GM18498 (cell line): Measurements from ENCODE around the gene PBX3.

ENCODE experiments used
- ATAC-seq: cut with Tn5 transposase; IDR thresholded peaks from one replicate; pipeline ENCODE4 v1.9.1; 2021; ENCODE audit warnings: mild to moderate bottlenecking, moderate library complexity; ENCODE audit not compliant: unreplicated experiment

PBX3 gene

DNA sequence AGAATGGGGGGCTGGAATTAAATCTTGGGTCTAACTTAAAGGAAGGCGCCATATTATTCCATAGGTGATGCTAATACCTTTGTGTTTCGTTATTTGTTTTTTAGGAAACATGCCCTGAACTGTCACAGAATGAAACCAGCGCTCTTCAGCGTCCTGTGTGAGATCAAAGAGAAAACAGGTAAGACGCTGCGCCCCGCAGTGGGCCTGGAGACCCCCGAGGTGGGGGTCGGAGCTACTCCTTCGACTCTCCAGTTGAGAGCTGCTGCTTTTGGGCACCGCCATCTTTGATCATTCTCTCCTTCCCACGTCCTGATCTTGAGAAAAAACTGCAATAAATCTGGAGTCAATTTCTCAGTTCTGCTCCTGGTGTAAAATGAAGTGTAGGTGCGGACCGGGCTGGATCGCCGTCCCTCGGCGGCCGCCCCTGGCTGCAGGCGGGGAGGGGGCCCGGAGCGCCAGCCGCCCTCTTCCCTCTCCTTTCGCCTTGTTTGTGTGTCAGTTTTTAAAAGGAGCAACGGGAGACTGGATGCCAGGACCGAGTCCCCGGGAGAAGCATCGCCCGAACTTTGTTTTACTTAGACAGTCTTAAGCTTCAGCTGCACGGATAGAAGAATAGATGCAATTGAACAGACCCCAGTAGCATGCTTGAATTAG lies 1.4 kb downstream of the PBX3 start:
- ATAC-seq: no peak

DNA sequence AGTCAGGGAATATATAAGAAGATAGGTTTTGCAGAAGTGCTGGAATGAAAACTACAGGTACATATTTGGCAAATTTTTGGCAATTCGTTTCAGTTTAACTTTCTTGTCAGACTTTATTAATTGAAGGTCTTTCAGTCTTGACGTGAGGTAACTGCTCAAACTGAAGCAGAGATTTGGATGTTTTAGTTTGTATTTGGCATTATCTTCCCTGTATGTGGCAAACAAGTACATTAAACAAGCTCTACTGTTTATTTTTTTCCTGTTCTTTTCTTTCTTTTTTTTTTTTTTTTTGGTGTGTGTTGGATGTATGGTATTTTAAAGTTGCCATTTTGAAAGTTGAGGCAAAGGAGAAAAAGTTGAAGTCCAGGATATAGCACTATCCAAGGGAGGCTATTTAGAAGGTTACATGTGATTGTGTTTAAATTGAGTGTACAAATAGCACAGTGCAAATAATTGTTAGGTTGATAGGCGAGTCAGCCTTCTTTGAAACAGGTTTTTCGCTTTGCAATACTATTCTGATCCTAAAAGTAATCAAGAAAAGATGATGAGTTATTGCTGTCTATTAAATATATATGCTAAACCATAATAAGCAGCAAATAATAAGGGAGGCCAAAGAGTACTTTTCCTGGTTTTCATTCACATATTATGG lies 2.2 kb downstream of the PBX3 start:
- no peak for ATAC-seq

DNA sequence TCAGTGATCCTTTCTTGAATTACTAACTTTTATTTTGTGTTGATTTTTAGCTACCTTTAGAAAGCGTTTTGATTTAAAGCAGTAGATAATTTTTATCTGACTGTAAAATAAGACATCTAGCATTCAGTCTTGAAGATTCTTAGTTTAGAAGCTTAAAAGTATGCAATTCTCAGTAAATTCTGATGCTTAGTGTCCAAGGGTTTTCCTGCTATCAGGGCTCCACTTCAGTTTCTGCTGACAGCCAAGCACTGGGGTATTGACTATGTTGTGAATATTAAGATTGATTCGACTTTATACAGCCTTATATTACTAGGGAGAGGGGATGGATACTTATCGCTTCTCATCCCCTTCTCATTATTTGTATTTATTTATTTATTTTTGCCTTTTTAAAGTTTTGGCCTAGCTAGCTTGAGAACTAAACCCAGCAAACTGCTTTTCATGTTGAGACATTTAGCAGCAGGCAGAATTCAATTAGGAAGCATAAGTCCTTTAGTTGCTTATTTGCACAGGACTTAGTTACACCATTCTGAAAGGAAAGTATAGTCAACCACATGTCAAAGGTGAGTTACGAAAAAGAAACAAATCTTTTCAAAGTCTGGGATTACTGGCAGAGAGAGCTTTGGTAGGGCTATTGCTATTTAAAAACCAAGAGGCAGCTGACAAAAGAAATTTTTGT lies 2.9 kb downstream of the PBX3 start:
- no peak for ATAC-seq

DNA sequence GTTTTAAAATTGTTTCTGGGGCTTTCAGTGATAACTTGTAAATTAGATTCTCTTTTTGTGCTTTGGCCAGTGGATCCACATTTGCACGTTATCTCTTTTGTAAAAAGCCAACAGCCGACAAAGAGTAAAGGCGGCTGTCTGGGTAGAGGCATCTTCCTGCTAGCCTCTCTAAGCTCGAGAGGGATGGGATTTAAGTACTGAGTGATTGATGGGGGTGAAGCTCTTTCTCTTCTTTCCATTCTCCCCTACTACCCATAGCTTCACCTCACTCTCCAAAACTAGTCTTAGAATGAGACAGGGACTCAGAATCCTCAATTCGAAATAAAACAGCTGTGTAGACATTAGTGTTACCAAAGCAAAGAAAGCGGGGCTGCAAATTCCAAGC lies 3.4 kb downstream of the PBX3 start:
- no peak for ATAC-seq

DNA sequence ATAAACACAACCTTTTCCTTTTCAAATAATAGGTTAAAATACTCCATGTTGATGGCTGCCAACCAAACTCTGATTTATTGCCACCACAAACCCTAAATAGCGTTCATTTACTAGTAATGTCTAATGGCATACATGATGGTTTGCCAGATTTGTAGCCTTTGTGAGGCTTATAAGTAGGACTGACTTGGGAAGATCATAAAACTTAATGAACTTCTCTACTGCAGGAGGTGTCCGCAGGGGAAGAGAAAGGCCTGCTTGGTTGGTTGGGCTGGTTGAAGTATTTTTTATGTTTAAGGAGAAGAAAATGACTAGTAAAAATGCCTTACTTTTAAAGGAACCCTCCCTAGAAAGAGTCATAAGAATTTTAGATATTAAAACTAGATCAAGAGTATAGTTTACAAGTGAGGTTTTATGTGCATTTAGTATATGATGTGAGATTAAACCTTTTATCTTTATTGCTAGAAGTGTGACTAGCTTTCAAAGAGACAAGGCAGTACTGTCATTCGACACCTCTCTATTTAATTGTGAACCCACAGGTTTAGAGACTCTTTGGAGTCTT lies 5.0 kb downstream of the PBX3 start:
- no peak for ATAC-seq

DNA sequence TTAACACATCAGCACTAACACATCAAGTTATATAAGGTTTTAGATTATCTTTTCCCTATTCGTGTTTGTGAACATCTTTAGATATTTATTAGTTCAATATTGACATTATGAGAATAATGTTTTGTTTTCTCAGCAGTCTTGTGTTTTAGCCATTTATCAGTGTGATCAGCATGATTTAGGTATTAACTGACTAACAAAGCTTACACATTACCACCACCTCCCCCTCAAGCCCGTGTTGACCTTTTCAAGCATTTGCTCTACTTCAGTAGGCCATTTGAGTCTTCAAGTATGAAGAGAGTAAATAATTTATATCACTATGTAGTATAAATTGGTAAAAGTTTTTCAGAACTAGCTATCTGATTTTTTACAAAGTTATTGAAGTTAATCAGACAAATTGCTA lies 6.9 kb downstream of the PBX3 start:
- ATAC-seq: no peak

DNA sequence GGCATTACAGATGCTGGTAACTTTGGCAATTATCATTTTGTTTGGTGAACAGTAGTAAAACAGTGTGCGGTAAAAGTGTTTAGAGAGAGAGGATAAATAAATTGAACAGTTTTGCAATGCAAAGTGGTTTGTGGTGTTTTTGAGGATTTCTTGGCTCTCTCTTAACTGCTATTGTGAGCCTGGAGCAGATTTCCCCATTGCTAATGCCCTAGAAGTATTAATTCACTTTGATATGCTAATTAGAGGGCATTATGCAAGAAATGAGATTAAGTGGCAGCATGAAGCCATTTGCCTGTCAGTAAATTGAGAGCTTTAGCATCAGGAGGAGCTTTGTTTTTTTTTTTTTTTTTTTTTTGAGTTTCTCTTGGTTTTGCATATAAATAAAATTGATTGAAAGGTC lies 8.2 kb downstream of the PBX3 start:
- no peak for ATAC-seq

DNA sequence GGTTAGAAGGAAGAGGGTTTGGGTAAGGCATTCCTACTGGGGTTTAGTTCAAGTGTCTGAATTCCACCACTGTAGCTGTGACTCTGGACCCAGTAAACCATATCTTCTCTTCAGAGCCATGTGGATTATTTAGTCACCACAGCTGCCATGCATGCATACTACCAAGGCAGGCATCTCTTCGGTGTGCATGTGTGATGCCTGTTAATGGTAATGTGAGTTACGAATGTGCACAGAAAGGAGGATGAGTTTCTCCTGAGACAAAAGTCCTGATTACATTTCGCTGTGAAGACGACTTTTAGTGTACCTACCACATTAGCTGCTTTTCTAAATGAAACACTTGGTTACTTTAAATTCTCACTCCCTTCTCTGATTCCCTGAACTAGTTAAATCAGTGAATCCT lies 9.3 kb downstream of the PBX3 start:
- ATAC-seq: no peak

DNA sequence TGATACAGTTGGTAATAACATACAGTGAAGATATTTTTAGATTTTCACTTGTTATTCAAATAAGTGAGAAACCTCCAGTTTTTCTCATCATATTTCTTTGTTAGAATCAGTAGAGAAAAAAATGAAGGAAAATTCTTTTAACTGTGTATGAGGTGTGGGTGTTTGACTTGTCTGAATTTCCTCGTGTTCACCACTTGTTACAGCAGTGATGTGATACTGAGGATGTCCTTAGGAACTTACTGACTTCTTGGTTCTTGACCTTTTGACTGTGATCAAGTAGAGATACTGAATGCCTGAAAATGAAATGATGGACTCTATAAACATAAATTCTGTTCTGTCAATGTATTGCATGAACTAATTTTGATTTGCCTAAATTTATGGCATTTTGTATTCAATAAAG lies 10.7 kb downstream of the PBX3 start:
- no peak for ATAC-seq

DNA sequence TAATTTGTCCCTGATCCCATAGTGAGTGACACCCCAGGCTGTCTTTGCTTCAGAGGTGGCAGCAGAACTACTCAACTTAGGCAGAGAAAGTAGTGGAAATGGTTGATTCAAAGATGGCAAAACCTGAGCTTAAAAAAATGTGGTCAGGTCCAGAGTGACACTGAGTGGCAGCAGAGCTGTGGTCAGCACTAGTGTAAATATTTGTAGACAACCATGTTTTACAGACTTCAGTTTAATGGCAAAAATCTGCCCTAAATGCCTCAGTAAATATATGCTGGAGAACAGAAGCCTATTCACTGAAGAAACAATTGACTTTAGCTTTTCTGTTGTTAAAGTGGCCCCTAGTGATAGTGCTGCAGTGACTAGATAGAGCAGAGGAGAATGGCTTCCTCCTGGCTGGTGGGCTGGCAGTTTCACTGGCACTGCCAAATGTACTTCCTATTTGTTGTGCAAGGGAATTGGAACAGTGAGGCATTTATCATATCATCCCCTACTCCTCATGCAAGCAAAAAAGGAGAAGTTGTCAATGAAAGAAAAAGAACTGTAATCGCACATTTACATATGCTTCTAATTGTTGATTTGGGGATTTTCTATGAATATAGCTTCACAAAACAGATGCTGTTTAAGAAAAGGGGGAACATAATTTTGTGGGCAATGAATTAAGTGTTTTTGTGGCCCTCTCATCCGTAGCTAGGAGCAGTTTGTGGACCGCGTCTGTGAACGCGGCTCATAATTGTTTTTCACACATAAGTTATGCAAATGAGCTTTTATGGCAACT lies 12.0 kb downstream of the PBX3 start:
- no peak for ATAC-seq

DNA sequence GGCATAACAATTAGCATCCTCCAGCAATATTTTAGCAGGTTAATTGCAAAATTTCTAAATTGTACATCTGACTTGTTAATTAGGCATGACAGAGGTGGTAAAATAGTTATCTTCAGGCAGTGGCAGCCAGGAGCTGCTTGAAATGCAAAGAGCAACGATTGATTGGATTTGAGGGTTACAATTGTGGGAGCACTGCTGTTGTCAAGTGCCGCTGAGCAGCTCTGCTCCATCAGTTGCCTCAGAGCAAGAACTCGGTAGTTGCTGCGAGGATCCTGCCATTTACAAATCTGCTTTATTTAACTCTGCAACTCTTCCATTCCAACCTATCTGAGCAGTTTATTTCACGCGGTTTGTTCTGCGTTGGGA lies 12.6 kb downstream of the PBX3 start:
- no peak for ATAC-seq

DNA sequence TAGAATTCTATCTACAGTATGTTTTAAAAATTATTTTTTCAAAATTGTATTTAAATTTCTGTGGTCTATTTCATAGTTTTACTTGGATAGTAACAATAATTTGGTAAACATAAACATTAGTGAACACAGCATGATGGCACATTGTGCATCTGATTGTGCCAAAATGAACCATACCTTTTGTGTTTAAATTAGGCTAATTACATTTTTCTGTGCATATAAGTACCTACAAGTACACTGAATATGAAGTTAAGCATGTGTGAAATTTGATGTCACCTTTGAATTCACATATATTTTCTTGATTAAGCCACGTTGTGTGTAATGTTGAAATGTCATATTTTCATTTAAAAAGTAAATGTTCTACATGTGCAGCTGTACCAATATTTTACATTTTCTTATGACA lies 13.4 kb downstream of the PBX3 start:
- ATAC-seq: no peak

DNA sequence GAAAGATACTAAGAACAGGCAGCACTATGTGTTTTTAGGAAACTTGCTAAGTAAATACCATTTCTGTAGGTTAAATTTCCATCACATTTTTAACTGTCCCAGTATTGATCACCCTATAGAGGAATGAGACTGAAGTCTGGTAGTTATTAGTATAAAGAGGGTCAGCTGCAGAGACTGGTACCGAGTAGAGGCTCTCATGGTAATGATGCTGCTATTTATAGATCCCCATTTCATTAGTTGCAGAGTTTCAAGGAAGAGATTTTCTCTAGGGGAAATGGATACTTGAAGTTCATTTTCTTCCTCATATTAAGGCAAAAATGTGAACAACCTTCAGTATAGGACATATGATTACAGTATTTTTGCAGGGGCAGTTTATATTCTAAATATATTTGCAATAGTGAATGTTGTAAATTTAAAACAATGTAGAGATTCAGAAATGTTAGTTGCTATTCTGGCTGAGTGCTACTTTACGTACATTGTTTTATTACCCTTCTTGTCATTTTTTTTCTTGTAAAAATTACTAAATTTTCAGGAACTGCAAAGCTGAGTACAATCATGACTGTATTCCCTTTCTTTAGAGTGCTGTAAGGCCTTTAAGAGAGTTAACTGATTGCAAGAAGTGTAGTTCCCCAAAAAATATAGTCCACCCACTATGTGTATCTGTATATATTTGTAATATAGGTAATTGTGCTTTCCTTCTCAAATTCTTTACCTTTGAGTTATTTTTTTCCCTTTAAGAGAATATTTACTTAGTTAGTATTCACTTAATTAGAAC lies 14.7 kb downstream of the PBX3 start:
- ATAC-seq: no peak

DNA sequence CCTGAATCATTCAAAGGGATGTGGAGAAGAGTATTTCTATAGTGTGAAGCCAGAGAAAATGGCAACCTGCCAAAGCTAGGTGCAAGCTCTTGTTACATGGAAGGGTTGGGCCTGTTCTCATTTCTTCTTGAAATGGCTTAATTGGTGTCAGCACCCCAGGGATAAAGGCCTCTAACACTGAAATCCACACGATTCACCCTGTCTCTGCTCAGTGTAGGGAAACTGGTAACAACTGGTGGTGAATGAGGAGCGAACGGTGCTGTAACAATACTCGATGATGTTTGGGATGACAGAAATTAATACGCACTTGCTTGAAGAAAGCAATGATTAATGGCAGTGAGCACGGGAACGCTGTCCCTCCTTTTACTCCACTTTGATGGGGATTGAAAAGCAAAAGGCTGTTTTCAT lies 16.2 kb downstream of the PBX3 start:
- no peak for ATAC-seq

DNA sequence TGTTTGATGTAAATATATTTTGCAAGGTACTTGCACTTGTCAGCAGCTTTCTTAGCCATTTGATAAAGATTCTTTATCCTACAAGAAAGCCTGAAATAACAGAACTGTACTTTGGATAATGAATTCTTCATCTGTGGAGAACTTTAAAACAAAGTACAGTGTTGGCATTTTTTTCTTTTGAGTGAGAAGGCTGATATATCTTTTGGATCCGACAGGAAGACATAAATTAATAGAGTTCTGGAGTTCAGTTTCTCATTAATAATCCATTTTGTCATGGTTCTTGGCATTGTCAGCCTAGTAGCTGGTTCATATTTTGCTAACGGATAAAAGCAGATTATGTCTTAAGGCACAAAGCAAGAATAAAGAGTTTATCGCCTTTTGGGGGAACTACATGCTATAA lies 17.0 kb downstream of the PBX3 start:
- no peak for ATAC-seq

DNA sequence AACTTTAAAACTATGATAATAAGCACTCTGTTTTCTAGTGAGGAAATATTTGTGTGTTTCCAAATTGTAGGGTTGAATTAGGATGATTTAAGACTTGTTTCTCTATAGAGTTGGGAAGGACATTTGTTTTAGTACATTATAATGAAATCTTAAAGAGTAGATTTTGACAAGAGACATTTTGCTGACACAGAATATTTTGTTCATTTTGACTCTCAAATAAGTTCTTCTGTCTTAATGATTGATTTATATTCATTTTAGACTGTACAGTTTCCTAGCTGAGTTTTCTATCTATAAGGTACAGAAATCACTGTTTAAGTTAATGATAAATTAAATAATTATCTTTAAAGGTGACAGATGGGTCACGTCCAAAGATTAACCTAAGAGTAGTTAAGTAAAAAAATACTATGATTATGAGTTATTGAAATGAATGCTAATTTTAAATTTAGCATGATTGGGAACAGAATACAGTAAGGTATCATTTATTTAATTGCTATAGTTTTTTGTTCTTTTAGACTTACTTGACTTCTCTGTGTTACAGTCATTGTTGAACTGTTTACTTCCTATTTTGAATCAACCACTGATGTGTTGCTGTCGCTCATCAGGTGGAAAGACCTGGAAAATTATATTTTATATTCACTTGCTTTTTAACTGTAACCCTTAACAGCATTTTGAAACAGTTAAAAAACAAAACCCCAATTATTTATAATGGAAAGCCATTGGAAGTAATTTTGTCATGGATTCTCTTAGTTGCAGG lies 19.5 kb downstream of the PBX3 start:
- ATAC-seq: no peak

DNA sequence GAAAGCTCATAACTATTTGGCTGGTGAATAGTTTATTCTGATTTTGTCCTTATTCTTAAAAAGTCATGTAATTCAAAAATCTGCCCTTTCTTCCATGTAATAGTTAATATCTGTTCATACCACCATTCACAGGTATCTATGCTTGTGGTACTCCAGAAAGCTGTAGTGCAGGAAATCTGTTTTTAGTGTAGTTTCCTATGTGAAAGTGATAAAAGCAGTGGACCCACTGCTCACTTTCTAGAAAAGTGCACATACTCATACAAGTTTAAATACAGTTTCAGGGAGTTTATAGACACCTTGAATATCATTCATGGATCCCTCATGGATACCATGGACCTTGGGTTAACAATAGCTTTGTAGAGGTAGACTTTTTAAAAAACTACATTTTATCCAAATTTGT lies 20.2 kb downstream of the PBX3 start:
- ATAC-seq: peak; percentile 65

DNA sequence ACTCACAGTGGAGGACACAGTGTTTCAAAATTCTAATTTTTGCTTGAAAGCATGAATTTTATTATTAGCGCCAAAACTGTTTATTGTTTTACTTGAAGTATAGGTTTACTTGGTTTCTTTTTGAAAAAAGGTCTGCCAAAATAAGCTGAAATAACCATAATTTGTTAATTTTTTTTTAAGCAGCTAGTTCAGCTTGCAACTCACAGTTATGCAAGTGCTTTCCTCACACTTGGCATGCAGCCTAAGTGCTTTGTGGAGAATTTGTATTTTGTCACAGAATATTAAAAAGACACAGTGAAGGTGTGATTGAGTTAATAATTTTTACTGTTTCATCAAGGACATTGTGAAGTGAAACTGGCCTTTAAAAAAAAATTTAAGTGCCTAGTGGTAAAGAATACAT lies 21.6 kb downstream of the PBX3 start:
- ATAC-seq: no peak

DNA sequence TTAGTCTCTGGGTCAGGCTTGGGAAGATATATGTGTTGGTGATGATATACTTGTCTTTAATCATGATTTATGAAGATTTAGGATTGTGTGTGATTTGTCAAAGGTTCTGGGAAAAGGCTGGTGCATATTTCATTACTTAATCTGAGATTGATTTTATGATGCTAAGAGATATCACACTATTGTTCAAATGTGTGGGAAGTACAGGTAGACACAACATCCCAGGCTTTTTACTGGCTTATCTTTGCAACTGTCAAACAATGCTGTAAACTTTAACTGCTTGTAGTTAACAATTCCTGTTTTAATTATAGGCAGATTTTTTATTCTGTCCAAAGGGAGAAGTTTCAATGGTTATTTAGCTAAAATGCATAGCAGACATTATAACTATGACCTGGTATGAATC lies 23.9 kb downstream of the PBX3 start:
- ATAC-seq: no peak

DNA sequence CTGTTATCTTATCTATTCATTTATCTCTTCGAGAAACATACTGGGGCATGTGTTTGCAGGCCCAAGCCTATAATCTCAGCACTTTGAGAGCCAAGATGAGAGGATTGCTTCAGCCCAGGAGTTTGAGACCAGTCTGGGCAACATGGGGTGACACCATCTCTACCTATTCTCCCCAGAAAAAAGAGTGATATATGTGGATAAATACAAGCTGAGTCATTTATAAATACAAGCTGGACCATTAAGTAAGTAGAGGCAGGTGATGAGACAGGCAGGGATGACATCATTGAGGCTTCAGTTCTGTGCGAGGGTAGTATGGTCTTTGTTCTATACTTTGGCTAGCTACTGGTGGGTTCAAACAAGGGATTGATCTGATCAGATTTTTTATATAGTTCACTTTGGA lies 25.6 kb downstream of the PBX3 start:
- no peak for ATAC-seq
